Endothelial cell of umbilical vein (primary cell): ENCODE measurements around the gene ASXL2. TPM values are rescaled to one million over a fixed set of nuclear protein-coding genes. Genes with fewer than 3 reads are reported as not detected.

Experiments
- BruUV-seq: library from RNA; stranded (reverse); fragments of 400-500 nt; replicated peaks from 2 replicates; lab custom pipeline; 2021; lab: Mats Ljungman, UMichigan
- CTCF ChIA-PET: fragments of 300-600, 350-600 bp; sonication (Branson Sonifier 250); formaldehyde crosslinking; loops from one replicate; lab custom pipeline; 2021; ENCODE audit warnings: antibody characterized with exemption, inconsistent platforms; lab: Charles Lee
- POLR2A ChIA-PET: fragments of 300-600, 350-600 bp; sonication (Branson Sonifier 250); formaldehyde crosslinking; loops from one replicate; lab custom pipeline; 2021; ENCODE audit warnings: antibody characterized with exemption, inconsistent platforms; lab: Charles Lee
- DNase-seq: peaks from one replicate; pipeline ENCODE4 v3.0.0-alpha.2; 2011; ENCODE audit warnings: low read depth, low spot score
- FAIRE-seq: peaks from 2 replicates; lab custom pipeline; 2011; peaks lifted over from hg19 to GRCh38; lab: Jason Lieb, UNC
- H2AFZ ChIP-seq: 2 replicates; pipeline ENCODE4 v1.6.0; 2012; ENCODE audit warnings: low read depth, low read length, control low read depth, inconsistent platforms
- H3K27ac ChIP-seq: 2 replicates; pipeline ENCODE4 v1.5.1; 2011; ENCODE audit warnings: low read depth, mild to moderate bottlenecking, control low read depth, low read length, moderate library complexity; ENCODE audit not compliant: insufficient read depth
- H3K27me3 ChIP-seq, 2 experiments: 2 replicates each; pipeline versions ENCODE4 v1.6.0 to v1.6.1; 2011; ENCODE audit warnings: low read length in 2 of 2, mixed read lengths in 1 of 2; ENCODE audit not compliant: control insufficient read depth in 2 of 2, insufficient read depth in 2 of 2
- H3K36me3 ChIP-seq, 2 experiments: 2 replicates in 1 of 2; 3 replicates in 1 of 2; pipeline ENCODE4 v1.5.1; 2011; ENCODE audit warnings: low read length in 2 of 2, mild to moderate bottlenecking in 1 of 2, moderate library complexity in 1 of 2; ENCODE audit not compliant: control insufficient read depth in 2 of 2, insufficient read depth in 2 of 2; ENCODE audit errors: extremely low read depth in 1 of 2
- H3K4me1 ChIP-seq: 3 replicates; pipeline ENCODE4 v1.5.1; 2011; ENCODE audit warnings: mild to moderate bottlenecking, low read length; ENCODE audit not compliant: control insufficient read depth, insufficient read depth; ENCODE audit errors: extremely low read depth
- H3K4me2 ChIP-seq: 2 replicates; pipeline ENCODE4 v1.6.1; 2011; ENCODE audit warnings: low read length, control low read depth, mixed read lengths; ENCODE audit not compliant: insufficient read depth
- H3K4me3 ChIP-seq, 3 experiments: fragments of 200-600 bp in 1 of 3; sonication (generic), shearing (Covaris generic) in 1 of 3; replicated peaks in 1 of 3; 2 replicates each; pipeline ENCODE4 v1.5.1; 2011 to 2016; ENCODE audit warnings: control low read depth in 3 of 3, low read length in 3 of 3, mild to moderate bottlenecking in 2 of 3, inconsistent platforms in 1 of 3, low read depth in 1 of 3, moderate library complexity in 1 of 3; ENCODE audit not compliant: insufficient read depth in 1 of 3
- H3K79me2 ChIP-seq: 2 replicates; pipeline ENCODE4 v1.6.0; 2012; ENCODE audit warnings: low read length, inconsistent platforms; ENCODE audit not compliant: control insufficient read depth, insufficient read depth
- H3K9ac ChIP-seq: replicated peaks from 2 replicates; pipeline ENCODE3; 2011; ENCODE audit warnings: low read length, control low read depth; ENCODE audit not compliant: insufficient read depth; ENCODE audit errors: extremely low read depth
- H3K9me1 ChIP-seq: replicated peaks from 3 replicates; pipeline ENCODE4 v1.6.0; 2011; ENCODE audit warnings: mild to moderate bottlenecking, low read length; ENCODE audit not compliant: control insufficient read depth, insufficient read depth; ENCODE audit errors: extremely low read depth
- H3K9me3 ChIP-seq: replicated peaks from 2 replicates; pipeline ENCODE4 v1.5.1; 2012; ENCODE audit warnings: low read length, inconsistent platforms; ENCODE audit not compliant: control insufficient read depth, insufficient read depth
- H4K20me1 ChIP-seq: replicated peaks from 2 replicates; pipeline ENCODE3; 2011; ENCODE audit warnings: mild to moderate bottlenecking, low read length; ENCODE audit not compliant: control insufficient read depth, insufficient read depth; ENCODE audit errors: extremely low read depth
- CTCF ChIP-seq, 2 donors: IDR thresholded peaks; 1 replicate in 1 of 2; 2 replicates in 1 of 2; pipeline ENCODE4 v1.5.1; 2011; ENCODE audit warnings: low read length in 2 of 2, mild to moderate bottlenecking in 2 of 2, moderate library complexity in 2 of 2, control low read depth in 1 of 2, inconsistent platforms in 1 of 2, low read depth in 1 of 2; ENCODE audit not compliant: insufficient read depth in 1 of 2; ENCODE audit errors: extremely low read depth in 1 of 2
- EZH2 ChIP-seq: IDR thresholded peaks from 2 replicates; pipeline ENCODE4 v1.6.1; 2012; ENCODE audit warnings: borderline replicate concordance, low read depth, mild to moderate bottlenecking, moderate library complexity, low read length, inconsistent platforms; ENCODE audit not compliant: severe bottlenecking
- GATA2 ChIP-seq: IDR thresholded peaks from 2 replicates; pipeline ENCODE4 v1.7.0; 2011; ENCODE audit warnings: low read depth, mild to moderate bottlenecking, moderate library complexity, mixed read lengths, low read length; ENCODE audit not compliant: insufficient read length, insufficient read depth
- JUN ChIP-seq: IDR thresholded peaks from 2 replicates; pipeline ENCODE4 v1.6.1; 2011; ENCODE audit warnings: borderline replicate concordance, low read depth; ENCODE audit not compliant: insufficient read length, insufficient read depth
- dilution Hi-C: fragments of 300-500 bp; cut with MboI; formaldehyde crosslinking; loops from one replicate; pipeline ENCODE4 v1.15.0; 2019; ENCODE audit warnings: low sequenced_read_pairs; ENCODE audit not compliant: extremely low pct_ligation_motif_present
- intact Hi-C: fragments of 100-400 bp; cut with micrococcal nuclease; formaldehyde crosslinking; loops from one replicate; pipeline ENCODE4 v1.10.0; 2022
- polyA plus RNA-seq, 4 experiments: library from polyadenylated mRNA; depleted of rRNA in 3 of 4; stranded (reverse) in 3 of 4; unstranded in 1 of 4; fragments of >200 nt; gene quantifications; 2 replicates each; pipeline versions ENCODE4 v1.2.1 to v1.2.3, GENCODE V29; 2011 to 2012; ENCODE audit warnings: missing spikeins in 1 of 4
- total RNA-seq: library from RNA; stranded (reverse); gene quantifications from 2 replicates; pipeline ENCODE4 v1.2.3, GENCODE V29; 2021
- TF ChIP-seq, protein P1 (sequence below): IDR thresholded peaks from 2 replicates; pipeline ENCODE4 v1.6.1; 2011; ENCODE audit not compliant: insufficient read depth, insufficient read length

The ASXL2 gene
- total and polyA plus RNA-seq, 2 donors (not counting 3 experiments of a cell fraction or from before 2014, with no cell fraction given) = 6.1 to 33.8 TPM

DNA sequence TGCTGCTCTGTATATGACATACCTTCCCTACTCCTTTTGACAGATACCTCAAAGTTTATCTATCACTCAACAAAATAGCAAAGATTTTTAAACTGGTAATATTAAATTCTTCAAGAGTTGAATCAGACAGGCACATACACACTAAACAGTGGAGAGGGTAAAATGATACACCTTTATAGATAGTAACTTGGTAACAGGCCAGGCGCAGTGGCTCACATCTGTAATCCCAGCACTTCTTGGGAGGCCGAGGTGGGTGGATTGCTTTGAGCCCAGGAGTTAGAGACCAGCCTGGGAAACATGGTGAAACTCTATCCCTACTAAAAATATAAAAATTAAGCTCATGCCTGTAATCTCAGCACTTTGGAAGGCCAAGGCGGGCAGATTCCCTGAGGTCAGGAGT lies 23.2 kb downstream of the ASXL2 start:
- FAIRE-seq (no peak), DNase-seq (no peak)
- Histone ChIP-seq H3K79me2 (peaks cover 54% of the 10 kb centered on the region), H3K9me1 (no peaks in the 10 kb centered on the region), H3K4me2 (no peak overlapping the region), H3K36me3 (no peaks in the 10 kb centered on the region), H3K4me1 (peaks cover 5% of the 10 kb centered on the region), H2AFZ (no peak overlapping the region), H3K27me3 (no peaks in the 10 kb centered on the region), H3K9me3 (no peaks in the 10 kb centered on the region), H4K20me1 (peaks cover 2% of the 10 kb centered on the region), H3K27ac (no peak overlapping the region), H3K9ac (no peak overlapping the region), H3K4me3 (no peak overlapping the region)
- TF ChIP-seq JUN (no peak), EZH2 (no peak), CTCF (IDR thresholded peaks at IDR 0.05; ENCODE audit: extremely low read depth in 1 of 2, insufficient read depth in 1 of 2, low read depth in 1 of 2, low read length in 2 of 2) (no peak), GATA2 (no peak)
- TF ChIP-seq, protein P1, sequence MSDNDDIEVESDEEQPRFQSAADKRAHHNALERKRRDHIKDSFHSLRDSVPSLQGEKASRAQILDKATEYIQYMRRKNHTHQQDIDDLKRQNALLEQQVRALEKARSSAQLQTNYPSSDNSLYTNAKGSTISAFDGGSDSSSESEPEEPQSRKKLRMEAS = no peak
- dilution Hi-C loops (no loop called here), intact Hi-C loops (loop anchor here (10.0 kb wide), 1 partner anchor 240 kb away; no protein-coding TSS in a partner anchor)
- no TSS peak for BruUV-seq
- POLR2A ChIA-PET = no interaction called here
- CTCF ChIA-PET = interaction anchor here (1.1 to 1.3 kb wide), 3 partner anchors 59 to 137 kb away, joined by 3 read pairs; no protein-coding TSS in a partner anchor
